Peyer's patch (tissue), 4 donors: ENCODE measurements around the gene ASB1. TPM values are rescaled to one million over a fixed set of nuclear protein-coding genes. Genes with fewer than 3 reads are reported as not detected.

ENCODE experiments used
- DNase-seq, 3 donors: peaks; one replicate each; pipeline ENCODE4 v3.0.0-alpha.2; 2017 to 2019
- H3K27ac ChIP-seq, 4 donors: fragments of 200-600 bp; sonication (generic); one replicate each; pipeline ENCODE4 v1.5.1; 2016 to 2019
- H3K27me3 ChIP-seq, 2 donors: fragments of 200-600 bp; sonication (generic); one replicate each; pipeline ENCODE4 v1.5.1; 2019
- H3K36me3 ChIP-seq, 3 donors: fragments of 200-600 bp; sonication (generic); one replicate each; pipeline ENCODE4 v1.5.1; 2016 to 2019
- H3K4me1 ChIP-seq, 4 donors: fragments of 200-600 bp; sonication (generic); one replicate each; pipeline ENCODE4 v1.5.1; 2016 to 2019
- H3K4me3 ChIP-seq, 4 donors: fragments of 200-600 bp; sonication (generic); 1 replicate in 3 of 4; 2 replicates in 1 of 4; pipeline ENCODE4 v1.5.1; 2016 to 2019; ENCODE audit warnings: mild to moderate bottlenecking in 1 of 4
- H3K9me3 ChIP-seq, 4 donors: fragments of 200-600 bp; sonication (generic); one replicate each; pipeline ENCODE4 v1.5.1; 2016 to 2019; ENCODE audit warnings: mild to moderate bottlenecking in 1 of 4
- CTCF ChIP-seq, 6 experiments: fragments of 450-650 bp in 4 of 6; fragments of 200-600 bp in 2 of 6; sonication (generic) in 1 of 6; IDR thresholded peaks; one replicate each; pipeline ENCODE4 v1.5.1; 2017 to 2019; ENCODE audit warnings: antibody characterized with exemption in 6 of 6, mild to moderate bottlenecking in 3 of 6, moderate library complexity in 1 of 6
- POLR2A ChIP-seq, 2 donors: fragments of 450-650 bp; IDR thresholded peaks; one replicate each; pipeline ENCODE4 v1.5.1; 2017; ENCODE audit warnings: antibody characterized with exemption in 2 of 2, mild to moderate bottlenecking in 2 of 2, moderate library complexity in 2 of 2
- total RNA-seq, 4 donors: library from RNA; depleted of rRNA; stranded (reverse); fragments of >200 nt; gene quantifications; one replicate each; pipeline ENCODE4 v1.1.0, GENCODE V29; 2016

The ASB1 gene
- total RNA-seq, 4 donors from 2014 or later = 17.5 to 62.7 (median 24.9) TPM

- H3K4me1 ChIP-seq = no peaks in the 10 kb centered on the region
- H3K4me3 ChIP-seq = no peak overlapping the region
- no peaks in the 10 kb centered on the region for H3K27me3 ChIP-seq
- H3K27ac ChIP-seq = no peak overlapping the region
- no peaks in the 10 kb centered on the region for H3K9me3 ChIP-seq
- no peak for DNase-seq
- H3K36me3 ChIP-seq = no peaks in the 10 kb centered on the region
- TF ChIP-seq CTCF (IDR thresholded peaks at IDR 0.05) = no peak
- no peak for TF ChIP-seq POLR2A (IDR thresholded peaks at IDR 0.05)
These were observed 59.6 kb downstream of the ASB1 start for GRCh38 chr2:238486123-238486848.

GRCh38 chr2:238487134-238487533, 60.4 kb downstream of the ASB1 start:
- H3K4me1 ChIP-seq = no peaks in the 10 kb centered on the region
- no peaks in the 10 kb centered on the region for H3K27me3 ChIP-seq
- no peak overlapping the region for H3K27ac ChIP-seq
- H3K9me3 ChIP-seq = no peaks in the 10 kb centered on the region
- TF ChIP-seq CTCF (IDR thresholded peaks at IDR 0.05) (no peak), POLR2A (IDR thresholded peaks at IDR 0.05) (no peak)
- DNase-seq = no peak
- H3K4me3 ChIP-seq = no peak overlapping the region
- no peaks in the 10 kb centered on the region for H3K36me3 ChIP-seq

GRCh38 chr2:238487652-238488346, 61.1 kb downstream of the ASB1 start:
- DNase-seq = no peak
- Histone ChIP-seq H3K4me3 (no peak overlapping the region), H3K36me3 (no peaks in the 10 kb centered on the region), H3K4me1 (no peaks in the 10 kb centered on the region), H3K27me3 (no peaks in the 10 kb centered on the region), H3K27ac (no peak overlapping the region), H3K9me3 (no peaks in the 10 kb centered on the region)
- TF ChIP-seq POLR2A (IDR thresholded peaks at IDR 0.05) = no peak
- TF ChIP-seq CTCF (IDR thresholded peaks at IDR 0.05) = no peak

GRCh38 chr2:238488347-238488826, 61.7 kb downstream of the ASB1 start:
- no peak for TF ChIP-seq CTCF (IDR thresholded peaks at IDR 0.05)
- no peak for TF ChIP-seq POLR2A (IDR thresholded peaks at IDR 0.05)
- H3K4me3 ChIP-seq = no peak overlapping the region
- H3K27me3 ChIP-seq = no peaks in the 10 kb centered on the region
- no peaks in the 10 kb centered on the region for H3K9me3 ChIP-seq
- no peaks in the 10 kb centered on the region for H3K4me1 ChIP-seq
- no peak for DNase-seq
- no peak overlapping the region for H3K27ac ChIP-seq
- no peaks in the 10 kb centered on the region for H3K36me3 ChIP-seq

- DNase-seq = no peak
- TF ChIP-seq POLR2A (IDR thresholded peaks at IDR 0.05) = no peak
- TF ChIP-seq CTCF (IDR thresholded peaks at IDR 0.05) = no peak
- H3K27me3 ChIP-seq = no peaks in the 10 kb centered on the region
- H3K4me1 ChIP-seq = no peaks in the 10 kb centered on the region
- H3K4me3 ChIP-seq = no peak overlapping the region
- no peak overlapping the region for H3K27ac ChIP-seq
- no peaks in the 10 kb centered on the region for H3K9me3 ChIP-seq
- no peaks in the 10 kb centered on the region for H3K36me3 ChIP-seq
These were observed 62.7 kb downstream of the ASB1 start for GRCh38 chr2:238489431-238489830.
